HepG2 (cell line): ENCODE results near the gene FCAMR. TPM values are rescaled to one million over a fixed set of nuclear protein-coding genes. Genes with fewer than 3 reads are reported as not detected.
A peak's percentile ranks its signal among the peaks of the same experiment; 100 is the strongest.

Experiments
- CREB1 ChIP-seq, 2 experiments: fragments of 450-650 bp in 1 of 2; IDR thresholded peaks; 2 replicates each; pipeline ENCODE4 v1.6.1; 2016 to 2017; ENCODE audit warnings: control low read depth in 1 of 2, mild to moderate bottlenecking in 1 of 2, missing compliant biosample characterization in 1 of 2, missing genetic modification characterization in 1 of 2
- ELF1 ChIP-seq: sonication (generic); formaldehyde crosslinking; IDR thresholded peaks from 2 replicates; pipeline ENCODE4 v1.4.0; 2020; ENCODE audit warnings: missing genetic modification reagents
- ETV5 ChIP-seq: IDR thresholded peaks from 2 replicates; pipeline ENCODE4 v1.6.1; 2018; ENCODE audit warnings: missing biosample characterization, missing genetic modification reagents, inconsistent platforms, borderline replicate concordance
- FOXC1 ChIP-seq: sonication (generic); formaldehyde crosslinking; IDR thresholded peaks from 2 replicates; pipeline ENCODE4 v1.8.0; 2022; ENCODE audit warnings: mild to moderate bottlenecking, missing genetic modification reagents, borderline replicate concordance
- GZF1 ChIP-seq: sonication (generic); formaldehyde crosslinking; IDR thresholded peaks from 2 replicates; pipeline ENCODE4 v1.5.1; 2020; ENCODE audit warnings: mild to moderate bottlenecking, missing genetic modification reagents
- HNRNPK ChIP-seq: fragments of 200-400 bp; formaldehyde crosslinking; IDR thresholded peaks from 2 replicates; pipeline ENCODE4 v1.6.1; 2018; ENCODE audit warnings: low read length, low read depth, moderate library complexity, mild to moderate bottlenecking; ENCODE audit not compliant: poor library complexity, severe bottlenecking
- KDM5B ChIP-seq: sonication (generic); formaldehyde crosslinking; IDR thresholded peaks from 2 replicates; pipeline ENCODE4 v1.4.0; 2020; ENCODE audit warnings: missing genetic modification reagents, mild to moderate bottlenecking, borderline replicate concordance
- KDM6A ChIP-seq: IDR thresholded peaks from 2 replicates; pipeline ENCODE4 v1.6.1; 2016; ENCODE audit warnings: low read depth
- KLF6 ChIP-seq: IDR thresholded peaks from 2 replicates; pipeline ENCODE4 v1.8.0; 2016; ENCODE audit warnings: missing biosample characterization, missing genetic modification reagents
- MTA1 ChIP-seq: sonication (generic); formaldehyde crosslinking; IDR thresholded peaks from 2 replicates; pipeline ENCODE4 v1.4.0; 2020; ENCODE audit warnings: missing genetic modification reagents, mild to moderate bottlenecking, borderline replicate concordance
- NFATC3 ChIP-seq: sonication (generic); formaldehyde crosslinking; IDR thresholded peaks from 2 replicates; pipeline ENCODE4 v1.5.1; 2020; ENCODE audit warnings: mild to moderate bottlenecking, missing genetic modification reagents
- POLR2AphosphoS5 ChIP-seq: IDR thresholded peaks from 2 replicates; pipeline ENCODE4 v1.6.1; 2012; ENCODE audit warnings: low read depth, low read length
- SKI ChIP-seq: fragments of 450-650 bp; IDR thresholded peaks from one replicate; pipeline ENCODE4 v1.6.1; 2018; ENCODE audit warnings: mild to moderate bottlenecking; ENCODE audit not compliant: partially characterized antibody
- SUZ12 ChIP-seq: fragments of 150-350 bp; IDR thresholded peaks from 2 replicates; pipeline ENCODE4 v1.6.1; 2014; ENCODE audit warnings: low read depth, low read length
- ZBTB38 ChIP-seq: sonication (generic); formaldehyde crosslinking; IDR thresholded peaks from 2 replicates; pipeline ENCODE4 v1.5.1; 2020; ENCODE audit warnings: mild to moderate bottlenecking, missing genetic modification reagents
- ZNF547 ChIP-seq: sonication (generic); formaldehyde crosslinking; IDR thresholded peaks from 2 replicates; pipeline ENCODE4 v1.5.1; 2020; ENCODE audit warnings: mild to moderate bottlenecking, missing genetic modification reagents
- ZNF550 ChIP-seq: sonication (generic); formaldehyde crosslinking; IDR thresholded peaks from 2 replicates; pipeline ENCODE4 v1.4.0; 2020; ENCODE audit warnings: mild to moderate bottlenecking, missing genetic modification reagents, borderline replicate concordance
- ZNF615 ChIP-seq: sonication (generic); formaldehyde crosslinking; IDR thresholded peaks from 2 replicates; pipeline ENCODE4 v1.5.0; 2020; ENCODE audit warnings: mild to moderate bottlenecking, missing genetic modification reagents, borderline replicate concordance
- ZNF709 ChIP-seq: sonication (generic); formaldehyde crosslinking; IDR thresholded peaks from 2 replicates; pipeline ENCODE4 v1.5.0; 2020; ENCODE audit warnings: mild to moderate bottlenecking, missing genetic modification reagents
- ZNF713 ChIP-seq: sonication (generic); formaldehyde crosslinking; IDR thresholded peaks from 2 replicates; pipeline ENCODE4 v1.4.0; 2020; ENCODE audit warnings: mild to moderate bottlenecking, missing genetic modification reagents
- ZNF784 ChIP-seq: sonication (generic); formaldehyde crosslinking; IDR thresholded peaks from 2 replicates; pipeline ENCODE4 v1.5.1; 2020; ENCODE audit warnings: missing genetic modification reagents, mild to moderate bottlenecking, borderline replicate concordance
- ZNF790 ChIP-seq: sonication (generic); formaldehyde crosslinking; IDR thresholded peaks from 2 replicates; pipeline ENCODE4 v1.8.0; 2022; ENCODE audit warnings: missing genetic modification reagents, mild to moderate bottlenecking, borderline replicate concordance
- ZSCAN20 ChIP-seq: sonication (generic); formaldehyde crosslinking; IDR thresholded peaks from 2 replicates; pipeline ENCODE4 v1.4.0; 2020; ENCODE audit warnings: missing genetic modification reagents, mild to moderate bottlenecking, borderline replicate concordance
- ZSCAN25 ChIP-seq: sonication (generic); formaldehyde crosslinking; IDR thresholded peaks from 2 replicates; pipeline ENCODE4 v1.8.0; 2022; ENCODE audit warnings: mild to moderate bottlenecking, missing genetic modification reagents
- polyA plus RNA-seq, 8 experiments: library from polyadenylated mRNA; depleted of rRNA in 3 of 8; stranded (reverse) in 7 of 8; unstranded in 1 of 8; fragments of >200 nt; fragmentation: Illumina TruSeq in 4 of 8; extraction: Trizol in 4 of 8; gene quantifications; 2 replicates each; pipeline versions ENCODE4 v1.2.1 to v1.2.3, GENCODE V29; 2011 to 2016; ENCODE audit warnings: low read depth in 4 of 8, missing spikeins in 1 of 8, mixed read lengths in 1 of 8; ENCODE audit not compliant: insufficient read depth in 1 of 8
- total RNA-seq, 5 experiments: library from RNA; depleted of rRNA; stranded (reverse); fragments of >200 nt; fragmentation: Illumina TruSeq; extraction: Trizol; gene quantifications; 2 replicates each; pipeline ENCODE4 v1.2.3, GENCODE V29; 2016; ENCODE audit warnings: low read depth in 1 of 5
- TF ChIP-seq, protein P1 (sequence below): sonication (generic); formaldehyde crosslinking; IDR thresholded peaks from 2 replicates; pipeline ENCODE4 v1.5.1; 2020; ENCODE audit warnings: mild to moderate bottlenecking, missing genetic modification reagents
- TF ChIP-seq, protein P2 (sequence below): sonication (generic); formaldehyde crosslinking; IDR thresholded peaks from 2 replicates; pipeline ENCODE4 v1.4.0; 2020; ENCODE audit warnings: missing genetic modification reagents

FCAMR gene
- total and polyA plus RNA-seq, 2 of the 13 experiments (the other 11 are each of a cell fraction or from before 2014, with no cell fraction given): not detected

- TF ChIP-seq NFATC3: no peak
- TF ChIP-seq CREB1 (IDR thresholded peaks at IDR 0.05): no peak
- no peak for TF ChIP-seq CREB1 (CRISPR knock-in tag; IDR thresholded peaks at IDR 0.05)
- TF ChIP-seq, protein P1, sequence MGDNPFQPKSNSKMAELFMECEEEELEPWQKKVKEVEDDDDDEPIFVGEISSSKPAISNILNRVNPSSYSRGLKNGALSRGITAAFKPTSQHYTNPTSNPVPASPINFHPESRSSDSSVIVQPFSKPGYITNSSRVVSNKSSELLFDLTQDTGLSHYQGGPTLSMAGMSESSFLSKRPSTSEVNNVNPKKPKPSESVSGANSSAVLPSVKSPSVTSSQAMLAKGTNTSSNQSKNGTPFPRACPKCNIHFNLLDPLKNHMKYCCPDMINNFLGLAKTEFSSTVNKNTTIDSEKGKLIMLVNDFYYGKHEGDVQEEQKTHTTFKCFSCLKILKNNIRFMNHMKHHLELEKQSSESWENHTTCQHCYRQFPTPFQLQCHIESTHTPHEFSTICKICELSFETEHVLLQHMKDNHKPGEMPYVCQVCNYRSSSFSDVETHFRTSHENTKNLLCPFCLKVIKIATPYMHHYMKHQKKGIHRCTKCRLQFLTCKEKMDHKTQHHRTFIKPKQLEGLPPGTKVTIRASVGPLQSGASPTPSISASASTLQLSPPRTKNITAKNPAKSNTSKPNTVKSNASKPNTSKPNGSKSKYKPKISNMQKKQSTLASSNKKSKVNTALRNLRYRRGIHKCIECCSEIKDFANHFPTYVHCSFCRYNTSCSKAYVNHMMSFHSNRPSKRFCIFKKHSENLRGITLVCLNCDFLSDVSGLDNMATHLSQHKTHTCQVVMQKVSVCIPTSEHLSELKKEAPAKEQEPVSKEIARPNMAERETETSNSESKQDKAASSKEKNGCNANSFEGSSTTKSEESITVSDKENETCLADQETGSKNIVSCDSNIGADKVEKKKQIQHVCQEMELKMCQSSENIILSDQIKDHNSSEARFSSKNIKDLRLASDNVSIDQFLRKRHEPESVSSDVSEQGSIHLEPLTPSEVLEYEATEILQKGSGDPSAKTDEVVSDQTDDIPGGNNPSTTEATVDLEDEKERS: no peak
- TF ChIP-seq POLR2AphosphoS5: no peak
- TF ChIP-seq SKI: no peak
- no peak for TF ChIP-seq SUZ12
- TF ChIP-seq, protein P2, sequence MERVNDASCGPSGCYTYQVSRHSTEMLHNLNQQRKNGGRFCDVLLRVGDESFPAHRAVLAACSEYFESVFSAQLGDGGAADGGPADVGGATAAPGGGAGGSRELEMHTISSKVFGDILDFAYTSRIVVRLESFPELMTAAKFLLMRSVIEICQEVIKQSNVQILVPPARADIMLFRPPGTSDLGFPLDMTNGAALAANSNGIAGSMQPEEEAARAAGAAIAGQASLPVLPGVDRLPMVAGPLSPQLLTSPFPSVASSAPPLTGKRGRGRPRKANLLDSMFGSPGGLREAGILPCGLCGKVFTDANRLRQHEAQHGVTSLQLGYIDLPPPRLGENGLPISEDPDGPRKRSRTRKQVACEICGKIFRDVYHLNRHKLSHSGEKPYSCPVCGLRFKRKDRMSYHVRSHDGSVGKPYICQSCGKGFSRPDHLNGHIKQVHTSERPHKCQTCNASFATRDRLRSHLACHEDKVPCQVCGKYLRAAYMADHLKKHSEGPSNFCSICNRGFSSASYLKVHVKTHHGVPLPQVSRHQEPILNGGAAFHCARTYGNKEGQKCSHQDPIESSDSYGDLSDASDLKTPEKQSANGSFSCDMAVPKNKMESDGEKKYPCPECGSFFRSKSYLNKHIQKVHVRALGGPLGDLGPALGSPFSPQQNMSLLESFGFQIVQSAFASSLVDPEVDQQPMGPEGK (CRISPR knock-in tag): peak; percentile 51
- no peak for TF ChIP-seq MTA1 (CRISPR knock-in tag)
- no peak for TF ChIP-seq ZNF709 (CRISPR knock-in tag)
- no peak for TF ChIP-seq ZNF550 (CRISPR knock-in tag)
- peak; percentile 57; the same call in 1 of the 2 replicates for TF ChIP-seq ELF1
- TF ChIP-seq FOXC1 (CRISPR knock-in tag): no peak
- peak; percentile 81 for TF ChIP-seq ZBTB38 (CRISPR knock-in tag)
- no peak for TF ChIP-seq KDM5B (CRISPR knock-in tag)
- no peak for TF ChIP-seq KLF6
- TF ChIP-seq ZNF547: no peak
- no peak for TF ChIP-seq ZNF615 (CRISPR knock-in tag)
- peak; percentile 60 for TF ChIP-seq KDM6A
- TF ChIP-seq ZSCAN20 (CRISPR knock-in tag): no peak
- TF ChIP-seq ZSCAN25 (CRISPR knock-in tag): no peak
- no peak for TF ChIP-seq ZNF790 (CRISPR knock-in tag)
- TF ChIP-seq ZNF784 (CRISPR knock-in tag): no peak
- TF ChIP-seq ZNF713 (CRISPR knock-in tag): no peak
- no peak for TF ChIP-seq GZF1 (CRISPR knock-in tag)
- peak; percentile 90 for TF ChIP-seq ETV5 (CRISPR knock-in tag)
- no peak for TF ChIP-seq HNRNPK
Observed at GRCh38 chr1:207009182-207009850, 39.1 kb upstream of the FCAMR start (continued).
